ENCODE results near the gene SLC12A8.

- TF ChIP-seq CTCF (IDR thresholded peaks at IDR 0.05 in 8 of 11, conservative IDR thresholded peaks at IDR 0.05 in 3 of 11) (no peak), POLR2A (IDR thresholded peaks at IDR 0.05) (no peak), POLR2AphosphoS5 (IDR thresholded peaks at IDR 0.05) (no peak)
Measured at GRCh38 chr3:125245521-125245920, 33.0 kb upstream of the SLC12A8 start.
